HG03280 (cell line): ENCODE data around the gene EMX1.

Experiments used
- ATAC-seq: cut with Tn5 transposase; IDR thresholded peaks from one replicate; pipeline ENCODE4 v1.9.1; 2021; ENCODE audit warnings: mild to moderate bottlenecking, moderate library complexity; ENCODE audit not compliant: unreplicated experiment

EMX1 gene

GRCh38 chr2:72974436-72974754 is 57.1 kb downstream of the EMX1 start:
- ATAC-seq: no peak

- ATAC-seq: no peak
Observed at GRCh38 chr2:72975017-72975416, 57.7 kb downstream of the EMX1 start.

- no peak for ATAC-seq
Observed at GRCh38 chr2:72979896-72980295, 62.6 kb downstream of the EMX1 start.

GRCh38 chr2:72980535-72981217 is 63.4 kb downstream of the EMX1 start:
- no peak for ATAC-seq

- ATAC-seq: no peak
Observed at GRCh38 chr2:72981536-72981935, 64.2 kb downstream of the EMX1 start.

- ATAC-seq: no peak
Observed at GRCh38 chr2:72982219-72982618, 64.9 kb downstream of the EMX1 start.

- ATAC-seq: no peak
Observed at GRCh38 chr2:72982781-72983499, 65.6 kb downstream of the EMX1 start.

- no peak for ATAC-seq
Observed at GRCh38 chr2:72983500-72984161, 66.3 kb downstream of the EMX1 start.

GRCh38 chr2:72984172-72984671 is 66.9 kb downstream of the EMX1 start:
- ATAC-seq: no peak
